H4 (cell line): ENCODE data around the gene TAPBPL. TPM values are rescaled to one million over a fixed set of nuclear protein-coding genes. Genes with fewer than 3 reads are reported as not detected.
"Not testable (repeated sequence)": the region's sequence is repeated elsewhere in the genome, so short reads cannot be mapped to it uniquely, and the experiment has no call there.

Experiments used
- DNase-seq: peaks from one replicate; pipeline ENCODE4 v3.0.0-alpha.2; 2015; ENCODE audit warnings: low spot score
- total RNA-seq: library from RNA; depleted of rRNA; stranded (reverse); fragments of >200 nt; shearing (Covaris generic); gene quantifications from 2 replicates; pipeline ENCODE4 v1.2.3, GENCODE V29; 2014; rRNA removed

Gene TAPBPL
- total RNA-seq, 1 experiment from 2014 or later = 20.5 TPM

- not testable (repeated sequence) for DNase-seq
These were observed 38.8 kb downstream of the TAPBPL start for GRCh38 chr12:6490673-6491072.

- DNase-seq = peak; percentile 94
These were observed 41.1 kb downstream of the TAPBPL start, which contains the start of gene MRPL51 for GRCh38 chr12:6492838-6493496. MRPL51 (minus strand) TSS chr12:6493262; CDS start chr12:6493136, 126 bp downstream.

DNA sequence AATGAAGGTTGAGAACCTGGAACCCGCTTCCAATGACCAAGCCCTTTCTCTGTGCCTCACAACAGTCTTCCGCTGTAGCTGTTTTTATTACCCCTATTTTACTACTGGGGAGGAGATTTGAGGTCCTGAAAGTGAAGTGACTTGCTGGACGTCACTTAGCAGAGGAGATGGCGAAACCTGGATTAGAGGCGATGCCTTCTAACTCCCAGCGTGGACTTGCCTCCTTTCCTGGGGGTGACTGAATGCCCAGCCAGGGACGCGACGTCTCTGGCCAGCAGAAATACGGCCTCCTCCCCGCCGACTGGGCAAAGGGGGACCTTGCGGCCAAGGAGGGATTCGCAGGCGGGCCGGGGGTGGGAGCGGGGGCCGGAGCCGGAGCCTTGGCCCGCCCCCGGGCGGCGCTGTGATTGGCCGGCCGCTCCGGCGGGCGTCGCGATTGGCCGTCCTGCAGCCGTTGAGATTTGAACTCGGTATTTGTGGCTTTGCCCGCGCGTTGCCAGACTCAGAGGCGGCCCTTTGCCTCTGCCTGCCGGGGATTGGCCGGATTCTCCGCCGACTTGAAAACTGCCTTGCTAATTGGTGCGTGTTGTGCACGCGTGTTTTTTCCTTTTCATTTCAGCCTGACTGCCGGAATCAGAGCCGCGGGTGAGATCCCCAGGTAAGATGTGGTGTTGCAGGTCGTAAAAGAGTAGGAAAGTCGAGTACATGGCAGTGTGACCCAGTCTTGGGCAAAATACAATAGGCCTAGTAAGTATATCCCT, 41.8 kb downstream of the TAPBPL start, which contains the start of gene NCAPD2:
Gene NCAPD2 (plus strand): TSS at position 606 of the 761 bp plus-strand sequence. CDS start 997 bp downstream, outside the sequence.
- DNase-seq = peak; percentile 97

GRCh38 chr12:6494258-6494743, 42.5 kb downstream of the TAPBPL start:
- peak; percentile 24 for DNase-seq

DNA sequence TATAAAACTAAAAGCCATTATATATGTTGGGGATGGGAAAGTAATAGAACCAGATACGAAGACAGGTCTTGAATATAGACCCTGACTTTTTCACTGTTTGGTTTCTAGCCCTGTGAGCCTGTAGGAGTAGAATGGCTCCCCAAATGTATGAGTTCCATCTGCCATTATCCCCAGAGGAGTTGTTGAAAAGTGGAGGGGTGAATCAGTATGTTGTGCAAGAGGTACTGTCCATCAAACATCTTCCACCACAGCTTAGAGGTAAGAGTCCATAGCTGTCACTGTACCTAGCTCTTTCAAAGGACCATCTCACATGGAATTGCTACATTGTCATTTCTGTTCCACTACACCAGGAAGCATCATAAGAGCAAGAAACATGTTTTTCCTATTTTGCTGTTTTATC, 43.1 kb downstream of the TAPBPL start:
- no peak for DNase-seq

DNA sequence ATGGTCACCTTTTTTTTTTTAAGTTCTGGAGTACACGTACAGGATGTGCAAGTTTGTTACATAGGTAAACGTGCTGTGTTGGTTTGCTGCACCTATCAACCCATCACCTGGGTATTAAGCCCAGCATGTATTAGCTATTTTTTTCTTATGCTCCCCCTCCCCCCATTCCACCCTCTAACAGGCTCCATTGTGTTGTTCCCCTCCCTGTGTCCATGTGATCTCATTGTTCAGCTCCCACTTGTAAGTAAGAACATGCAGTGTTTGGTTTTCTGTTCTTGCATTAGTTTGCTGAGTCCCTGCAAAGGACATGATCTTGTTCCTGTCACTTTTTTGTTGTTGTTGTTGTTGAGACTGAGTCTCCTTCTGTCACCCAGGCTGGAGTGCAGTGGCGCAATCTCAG, 45.4 kb downstream of the TAPBPL start:
- not testable (repeated sequence) for DNase-seq

DNA sequence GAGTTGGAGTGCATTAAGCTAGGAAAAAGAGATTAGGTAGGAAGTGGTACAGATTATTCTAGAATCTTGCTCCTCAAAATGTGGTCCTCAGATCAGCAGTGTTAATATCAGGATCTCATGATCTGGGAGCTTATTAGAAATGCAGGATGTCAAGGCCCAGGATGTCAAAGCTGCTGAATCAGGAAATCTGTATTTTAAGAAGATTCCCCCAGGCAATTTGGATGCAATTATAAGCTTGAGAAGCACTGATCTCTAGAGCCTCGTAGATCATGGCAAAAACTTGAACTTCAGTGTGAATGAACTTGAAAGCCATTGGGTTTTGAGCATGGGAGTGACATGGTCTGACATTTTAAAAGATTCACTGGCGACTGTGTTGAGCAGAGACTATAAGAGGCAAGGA, 48.6 kb downstream of the TAPBPL start:
- no peak for DNase-seq

- DNase-seq = no peak
These were observed 55.5 kb downstream of the TAPBPL start for GRCh38 chr12:6507102-6507998.

GRCh38 chr12:6508087-6508486, 56.2 kb downstream of the TAPBPL start:
- DNase-seq = no peak

Other genes starting within 250 kb of the TAPBPL start
- 0.10 TPM in 1 of 2 replicates, not detected in the other for gene PLEKHG6, start 141.4 kb upstream of the TAPBPL start, total RNA-seq
- 320 and 327 TPM in 2 replicates for gene TNFRSF1A, start 110.0 kb upstream of the TAPBPL start, total RNA-seq
- gene SCNN1A, start 76.5 kb upstream of the TAPBPL start, total RNA-seq = 1.7 and 2.1 TPM in 2 replicates
- 19.5 and 31.5 TPM in 2 replicates for gene LTBR, start 67.9 kb upstream of the TAPBPL start, total RNA-seq
- not detected in 2 replicates for gene CD27, start 7.1 kb upstream of the TAPBPL start, total RNA-seq
- gene VAMP1, start 18.6 kb downstream of the TAPBPL start, total RNA-seq = 2.8 and 4.1 TPM in 2 replicates
- gene MRPL51, start 41.2 kb downstream of the TAPBPL start, total RNA-seq = 286 and 368 TPM in 2 replicates
- gene NCAPD2, start 42.1 kb downstream of the TAPBPL start, total RNA-seq = 126 and 187 TPM in 2 replicates
- gene GAPDH, start 82.5 kb downstream of the TAPBPL start, total RNA-seq = 9,561 and 11,555 TPM in 2 replicates
- 2.1 and 5.4 TPM in 2 replicates for gene IFFO1, start 104.0 kb downstream of the TAPBPL start, total RNA-seq
- 64.3 and 90.3 TPM in 2 replicates for gene NOP2, start 116.2 kb downstream of the TAPBPL start, total RNA-seq
- 242 and 246 TPM in 2 replicates for gene CHD4, start 155.3 kb downstream of the TAPBPL start, total RNA-seq
- gene LPAR5, start 183.9 kb downstream of the TAPBPL start, total RNA-seq = 0.04 TPM in 1 of 2 replicates, not detected in the other
- gene ACRBP, start 195.4 kb downstream of the TAPBPL start, total RNA-seq = not detected in 2 replicates
- gene ING4, start 211.1 kb downstream of the TAPBPL start, total RNA-seq = 57.8 and 65.7 TPM in 2 replicates
- gene ZNF384, start 237.3 kb downstream of the TAPBPL start, total RNA-seq = 21.2 and 23.6 TPM in 2 replicates
- not detected in 2 replicates for gene PIANP, start 248.8 kb downstream of the TAPBPL start, total RNA-seq